IMR-90 (cell line): Measurements from ENCODE around the gene MTHFD2L. TPM values are rescaled to one million over a fixed set of nuclear protein-coding genes. Genes with fewer than 3 reads are reported as not detected.

Source experiments
- ATAC-seq: fragments of 200-7000 bp; cut with Tn5 transposase; 2 replicates; pipeline ENCODE4 v1.9.1; 2020; ENCODE audit warnings: low read depth, mild to moderate bottlenecking, moderate library complexity
- BruUV-seq: library from RNA; stranded (reverse); fragments of 400-500 nt; replicated peaks from 2 replicates; lab custom pipeline; 2021; lab: Mats Ljungman, UMichigan
- CTCF ChIA-PET: fragments of 300-600 bp; formaldehyde crosslinking; extraction: SDS; loops from one replicate; lab custom pipeline; 2021; ENCODE audit warnings: antibody characterized with exemption; lab: Yijun Ruan, JAX
- POLR2A ChIA-PET: fragments of 300-600 bp; sonication (Branson Sonifier 250); formaldehyde crosslinking; loops from one replicate; lab custom pipeline; 2022; ENCODE audit warnings: antibody characterized with exemption; ENCODE audit not compliant: unreplicated experiment; lab: Charles Lee
- DNase-seq: peaks from one replicate; pipeline ENCODE4 v3.0.0; 2013
- H2AFZ ChIP-seq: replicated peaks from 2 replicates; pipeline ENCODE3; 2013; ENCODE audit warnings: low read length, mild to moderate bottlenecking; ENCODE audit not compliant: poor library complexity
- H2AK5ac ChIP-seq: 2 replicates; pipeline ENCODE4 v1.6.1; 2013; ENCODE audit warnings: low read depth, low read length, inconsistent platforms
- H2AK9ac ChIP-seq: replicated peaks from 2 replicates; pipeline ENCODE3; 2013; ENCODE audit warnings: mild to moderate bottlenecking, low read depth, low read length, moderate library complexity; ENCODE audit not compliant: poor library complexity
- H2BK120ac ChIP-seq: 2 replicates; pipeline ENCODE4 v1.6.1; 2013; ENCODE audit warnings: low read depth, low read length, inconsistent platforms
- H2BK15ac ChIP-seq: 3 replicates; pipeline ENCODE4 v1.6.1; 2013; ENCODE audit warnings: low read depth, low read length, inconsistent platforms
- H2BK20ac ChIP-seq: 2 replicates; pipeline ENCODE4 v1.6.1; 2013; ENCODE audit warnings: low read depth, mild to moderate bottlenecking, inconsistent platforms, low read length, moderate library complexity
- H2BK5ac ChIP-seq: 2 replicates; pipeline ENCODE4 v1.6.1; 2013; ENCODE audit warnings: mild to moderate bottlenecking, low read depth, low read length, inconsistent platforms; ENCODE audit not compliant: poor library complexity, severe bottlenecking
- H3K14ac ChIP-seq: replicated peaks from 2 replicates; pipeline ENCODE4 v1.6.1; 2013; ENCODE audit warnings: low read depth, low read length, inconsistent platforms
- H3K18ac ChIP-seq: 2 replicates; pipeline ENCODE4 v1.6.1; 2013; ENCODE audit warnings: low read depth, low read length, control low read depth
- H3K23ac ChIP-seq: 2 replicates; pipeline ENCODE4 v1.6.1; 2013; ENCODE audit warnings: low read depth, low read length, inconsistent platforms
- H3K27ac ChIP-seq: 2 replicates; pipeline ENCODE4 v1.5.1; 2013; ENCODE audit warnings: mild to moderate bottlenecking, control low read depth, low read length; ENCODE audit not compliant: insufficient read depth
- H3K27me3 ChIP-seq: 2 replicates; pipeline ENCODE4 v1.6.1; 2013; ENCODE audit warnings: low read length; ENCODE audit not compliant: control insufficient read depth, insufficient read depth
- H3K36me3 ChIP-seq: 2 replicates; pipeline ENCODE4 v1.6.1; 2013; ENCODE audit warnings: low read length, mixed read lengths; ENCODE audit not compliant: control insufficient read depth, insufficient read depth
- H3K4ac ChIP-seq: 2 replicates; pipeline ENCODE4 v1.6.1; 2013; ENCODE audit warnings: low read depth, low read length, inconsistent platforms
- H3K4me1 ChIP-seq: 2 replicates; pipeline ENCODE4 v1.6.1; 2013; ENCODE audit warnings: low read length, mixed read lengths; ENCODE audit not compliant: control insufficient read depth, insufficient read depth
- H3K4me2 ChIP-seq: 2 replicates; pipeline ENCODE4 v1.6.1; 2013; ENCODE audit warnings: low read depth, mild to moderate bottlenecking, control low read depth, low read length, moderate library complexity
- H3K4me3 ChIP-seq: 2 replicates; pipeline ENCODE4 v1.5.1; 2013; ENCODE audit warnings: low read depth, mild to moderate bottlenecking, control low read depth, low read length, moderate library complexity; ENCODE audit not compliant: insufficient read depth
- H3K56ac ChIP-seq: 2 replicates; pipeline ENCODE4 v1.6.1; 2013; ENCODE audit warnings: low read length, inconsistent platforms; ENCODE audit not compliant: insufficient read depth; ENCODE audit errors: extremely low read depth
- H3K79me1 ChIP-seq, 2 experiments: 2 replicates each; pipeline ENCODE4 v1.6.1; 2013; ENCODE audit warnings: low read length in 2 of 2, inconsistent platforms in 1 of 2, low read depth in 1 of 2
- H3K9ac ChIP-seq: 2 replicates; pipeline ENCODE4 v1.6.1; 2013; ENCODE audit warnings: low read depth, low read length, control low read depth
- H3K9me1 ChIP-seq: 2 replicates; pipeline ENCODE4 v1.6.1; 2013; ENCODE audit warnings: low read length, inconsistent platforms; ENCODE audit not compliant: insufficient read depth
- H3K9me3 ChIP-seq: 2 replicates; pipeline ENCODE4 v1.6.1; 2013; ENCODE audit warnings: low read length; ENCODE audit not compliant: control insufficient read depth, insufficient read depth
- H4K20me1 ChIP-seq: 2 replicates; pipeline ENCODE4 v1.6.1; 2013; ENCODE audit warnings: low read length, inconsistent platforms; ENCODE audit not compliant: insufficient read depth
- H4K5ac ChIP-seq: 2 replicates; pipeline ENCODE4 v1.6.1; 2013; ENCODE audit warnings: mild to moderate bottlenecking, low read depth, low read length, control low read depth
- H4K8ac ChIP-seq, 2 experiments: 2 replicates each; pipeline ENCODE4 v1.6.1; 2013; ENCODE audit warnings: low read depth in 2 of 2, low read length in 2 of 2, control low read depth in 1 of 2, inconsistent platforms in 1 of 2
- H4K91ac ChIP-seq: 2 replicates; pipeline ENCODE4 v1.6.1; 2013; ENCODE audit warnings: low read depth, low read length, inconsistent platforms; ENCODE audit not compliant: insufficient read depth
- BHLHE40 ChIP-seq: fragments of 150-350 bp; IDR thresholded peaks from 2 replicates; pipeline ENCODE4 v1.6.1; 2016; ENCODE audit warnings: mild to moderate bottlenecking, low read depth, low read length
- CEBPB ChIP-seq: IDR thresholded peaks from 2 replicates; pipeline ENCODE4 v1.6.1; 2012; ENCODE audit warnings: low read depth, low read length, improper control_type of control experiment
- CHD1 ChIP-seq: IDR thresholded peaks from 2 replicates; pipeline ENCODE4 v1.6.1; 2012; ENCODE audit warnings: low read depth, low read length, improper control_type of control experiment
- FOS ChIP-seq: fragments of 150-350 bp; IDR thresholded peaks from 2 replicates; pipeline ENCODE4 v1.6.1; 2016; ENCODE audit warnings: low read depth, low read length
- MAFK ChIP-seq: IDR thresholded peaks from 2 replicates; pipeline ENCODE4 v1.6.1; 2012; ENCODE audit warnings: low read depth, low read length, improper control_type of control experiment
- MAZ ChIP-seq: IDR thresholded peaks from 2 replicates; pipeline ENCODE4 v1.6.1; 2012; ENCODE audit warnings: low read depth, mild to moderate bottlenecking, low read length, improper control_type of control experiment, moderate library complexity, borderline replicate concordance
- NFE2L2 ChIP-seq: fragments of 150-350 bp; IDR thresholded peaks from 2 replicates; pipeline ENCODE4 v1.6.1; 2016; ENCODE audit warnings: low read depth, mild to moderate bottlenecking, low read length
- POLR2A ChIP-seq: IDR thresholded peaks from 2 replicates; pipeline ENCODE4 v1.6.1; 2012; ENCODE audit warnings: mild to moderate bottlenecking, low read depth, low read length
- RAD21 ChIP-seq: IDR thresholded peaks from 2 replicates; pipeline ENCODE4 v1.6.1; 2012; ENCODE audit warnings: low read length, improper control_type of control experiment
- RCOR1 ChIP-seq: IDR thresholded peaks from 2 replicates; pipeline ENCODE4 v1.6.1; 2012; ENCODE audit warnings: mild to moderate bottlenecking, low read length, improper control_type of control experiment; ENCODE audit not compliant: insufficient replicate concordance
- RFX5 ChIP-seq: IDR thresholded peaks from 2 replicates; pipeline ENCODE4 v1.8.0; 2012; ENCODE audit warnings: low read depth, mild to moderate bottlenecking, low read length, moderate library complexity
- SMC3 ChIP-seq: fragments of 150-350 bp; IDR thresholded peaks from 2 replicates; pipeline ENCODE4 v1.6.1; 2016; ENCODE audit warnings: low read depth, mild to moderate bottlenecking, antibody characterized with exemption, low read length, moderate library complexity
- WGBS, 2 experiments: methylation state at CpG; one replicate each; pipeline versions ENCODE4 v1.1.5 to v1.1.7; 2013; ENCODE audit warnings: missing lambda C conversion rate in 2 of 2; ENCODE audit not compliant: insufficient read length in 1 of 2; ENCODE audit errors: extremely low coverage in 2 of 2; 5-methylcytosine and 5-hydroxymethylcytosine counted together
- dilution Hi-C: fragments of 300-500 bp; cut with HindIII; formaldehyde crosslinking; loops from one replicate; pipeline ENCODE4 v1.14.3; 2018; ENCODE audit warnings: low sequenced_read_pairs; ENCODE audit not compliant: unreplicated experiment
- in situ Hi-C: fragments of 300-500 bp; cut with MboI; formaldehyde crosslinking; loops from 3 replicates; pipeline ENCODE4 v1.14.3; 2019; ENCODE audit warnings: low sequenced_read_pairs, inconsistent platforms, mixed read lengths
- intact Hi-C: fragments of 100-400 bp; cut with micrococcal nuclease; formaldehyde crosslinking; loops from 2 replicates; pipeline ENCODE4 v1.10.0; 2022
- polyA plus RNA-seq, 3 experiments: library from polyadenylated mRNA; depleted of rRNA; stranded (reverse); fragments of >200 nt; gene quantifications; 2 replicates each; pipeline ENCODE4 v1.2.3, GENCODE V29; 2012; ENCODE audit warnings: low replicate concordance in 1 of 3
- total RNA-seq: library from RNA; depleted of rRNA; stranded (reverse); fragments of >200 nt; gene quantifications from 2 replicates; pipeline ENCODE4 v1.2.3, GENCODE V29; 2012
- TF ChIP-seq, protein P1 (sequence below): fragments of 150-350 bp; IDR thresholded peaks from 2 replicates; pipeline ENCODE4 v1.6.1; 2017; ENCODE audit warnings: mild to moderate bottlenecking, antibody characterized with exemption, low read length, low read depth
- TF ChIP-seq, protein P2 (sequence below): conservative IDR thresholded peaks from 2 replicates; pipeline ENCODE4 v1.5.1; 2012; ENCODE audit warnings: mild to moderate bottlenecking, low read depth, low read length, improper control_type of control experiment
- TF ChIP-seq, protein P3 (sequence below): fragments of 150-350 bp; IDR thresholded peaks from 2 replicates; pipeline ENCODE4 v1.6.1; 2016; ENCODE audit warnings: low read depth, mild to moderate bottlenecking, low read length, moderate library complexity, borderline replicate concordance

Gene MTHFD2L
- total and polyA plus RNA-seq, 2 of the 4 experiments (the other 2 are of a cell fraction): 2.8 to 4.3 TPM

DNA sequence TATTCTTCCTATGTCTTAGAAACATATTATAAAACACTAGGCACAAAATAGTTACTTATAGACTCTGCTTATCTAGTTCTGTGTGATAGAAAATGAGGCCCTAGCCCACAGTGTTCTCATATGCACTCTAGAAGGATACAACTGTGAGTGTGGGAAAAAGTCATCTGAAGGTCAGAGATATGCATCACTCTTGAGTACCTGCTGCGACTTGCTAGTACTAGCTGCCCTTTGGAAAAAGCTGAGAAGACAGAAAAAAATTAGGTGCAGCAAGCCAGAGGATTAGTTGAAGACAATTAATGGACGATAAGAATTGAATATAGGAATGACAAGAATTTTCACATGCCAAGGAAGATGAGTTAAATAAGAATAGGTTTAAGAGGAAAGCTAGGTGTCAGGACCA, 61.3 kb downstream of the MTHFD2L start:
- ChIA-PET CTCF (no interaction called here), POLR2A (no interaction called here)
- in situ Hi-C loops (no loop called here), intact Hi-C loops (no loop called here), dilution Hi-C loops (no loop called here)
- WGBS, 2 experiments: 50% methylated on average over 1 of the region's 2 CpGs; no CpG with 5 or more reads in 1 of the 2 experiments
- H3K4me2 ChIP-seq: no peak overlapping the region
- H3K14ac ChIP-seq: no peak overlapping the region
- no peak overlapping the region for H2AK9ac ChIP-seq
- H3K4me3 ChIP-seq: no peak overlapping the region
- no peak overlapping the region for H2BK20ac ChIP-seq
- H2BK120ac ChIP-seq: no peak overlapping the region
- no peaks in the 10 kb centered on the region for H3K9me3 ChIP-seq
- no peak overlapping the region for H4K91ac ChIP-seq
- no TSS peak for BruUV-seq
- no peaks in the 10 kb centered on the region; the same call in 1 of the 2 replicates for H3K9me1 ChIP-seq
- no peaks in the 10 kb centered on the region for H4K20me1 ChIP-seq
- H3K79me1 ChIP-seq: no peaks in the 10 kb centered on the region
- H2AFZ ChIP-seq: no peak overlapping the region
- H3K36me3 ChIP-seq: no peaks in the 10 kb centered on the region
- peaks cover 5% of the 10 kb centered on the region; the same call in 1 of the 2 replicates for H3K4me1 ChIP-seq
- H3K9ac ChIP-seq: no peak overlapping the region
- no peak overlapping the region for H2BK5ac ChIP-seq
- H2BK15ac ChIP-seq: no peak overlapping the region
- H3K27me3 ChIP-seq: no peaks in the 10 kb centered on the region
- H3K18ac ChIP-seq: no peak overlapping the region
- H4K8ac ChIP-seq: no peak overlapping the region
- no peak for TF ChIP-seq RCOR1
- no peak for TF ChIP-seq NFE2L2
- TF ChIP-seq MAFK: no peak
- no peak for TF ChIP-seq POLR2A
- TF ChIP-seq CEBPB: no peak
- TF ChIP-seq, protein P1, sequence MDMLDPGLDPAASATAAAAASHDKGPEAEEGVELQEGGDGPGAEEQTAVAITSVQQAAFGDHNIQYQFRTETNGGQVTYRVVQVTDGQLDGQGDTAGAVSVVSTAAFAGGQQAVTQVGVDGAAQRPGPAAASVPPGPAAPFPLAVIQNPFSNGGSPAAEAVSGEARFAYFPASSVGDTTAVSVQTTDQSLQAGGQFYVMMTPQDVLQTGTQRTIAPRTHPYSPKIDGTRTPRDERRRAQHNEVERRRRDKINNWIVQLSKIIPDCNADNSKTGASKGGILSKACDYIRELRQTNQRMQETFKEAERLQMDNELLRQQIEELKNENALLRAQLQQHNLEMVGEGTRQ: no peak
- no peak for TF ChIP-seq BHLHE40
- TF ChIP-seq RAD21: no peak
- no peak for TF ChIP-seq FOS
- no peak for TF ChIP-seq CHD1
- TF ChIP-seq SMC3: no peak
- TF ChIP-seq, protein P2, sequence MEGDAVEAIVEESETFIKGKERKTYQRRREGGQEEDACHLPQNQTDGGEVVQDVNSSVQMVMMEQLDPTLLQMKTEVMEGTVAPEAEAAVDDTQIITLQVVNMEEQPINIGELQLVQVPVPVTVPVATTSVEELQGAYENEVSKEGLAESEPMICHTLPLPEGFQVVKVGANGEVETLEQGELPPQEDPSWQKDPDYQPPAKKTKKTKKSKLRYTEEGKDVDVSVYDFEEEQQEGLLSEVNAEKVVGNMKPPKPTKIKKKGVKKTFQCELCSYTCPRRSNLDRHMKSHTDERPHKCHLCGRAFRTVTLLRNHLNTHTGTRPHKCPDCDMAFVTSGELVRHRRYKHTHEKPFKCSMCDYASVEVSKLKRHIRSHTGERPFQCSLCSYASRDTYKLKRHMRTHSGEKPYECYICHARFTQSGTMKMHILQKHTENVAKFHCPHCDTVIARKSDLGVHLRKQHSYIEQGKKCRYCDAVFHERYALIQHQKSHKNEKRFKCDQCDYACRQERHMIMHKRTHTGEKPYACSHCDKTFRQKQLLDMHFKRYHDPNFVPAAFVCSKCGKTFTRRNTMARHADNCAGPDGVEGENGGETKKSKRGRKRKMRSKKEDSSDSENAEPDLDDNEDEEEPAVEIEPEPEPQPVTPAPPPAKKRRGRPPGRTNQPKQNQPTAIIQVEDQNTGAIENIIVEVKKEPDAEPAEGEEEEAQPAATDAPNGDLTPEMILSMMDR: no peak
- TF ChIP-seq RFX5: no peak
- TF ChIP-seq MAZ: no peak
- TF ChIP-seq, protein P3, sequence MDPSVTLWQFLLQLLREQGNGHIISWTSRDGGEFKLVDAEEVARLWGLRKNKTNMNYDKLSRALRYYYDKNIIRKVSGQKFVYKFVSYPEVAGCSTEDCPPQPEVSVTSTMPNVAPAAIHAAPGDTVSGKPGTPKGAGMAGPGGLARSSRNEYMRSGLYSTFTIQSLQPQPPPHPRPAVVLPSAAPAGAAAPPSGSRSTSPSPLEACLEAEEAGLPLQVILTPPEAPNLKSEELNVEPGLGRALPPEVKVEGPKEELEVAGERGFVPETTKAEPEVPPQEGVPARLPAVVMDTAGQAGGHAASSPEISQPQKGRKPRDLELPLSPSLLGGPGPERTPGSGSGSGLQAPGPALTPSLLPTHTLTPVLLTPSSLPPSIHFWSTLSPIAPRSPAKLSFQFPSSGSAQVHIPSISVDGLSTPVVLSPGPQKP: no peak
- no peak for DNase-seq
- no peak overlapping the region for H3K23ac ChIP-seq
- H3K56ac ChIP-seq: no peak overlapping the region
- H4K5ac ChIP-seq: no peak overlapping the region; the same call in 1 of the 2 replicates
- no peak for ATAC-seq
- no peak overlapping the region for H3K4ac ChIP-seq
- H2AK5ac ChIP-seq: no peak overlapping the region
- H3K27ac ChIP-seq: no peak overlapping the region
